Pons (tissue), 1 donor: ENCODE measurements around the gene HOOK2.

Source experiments
- DNase-seq: peaks from one replicate; pipeline ENCODE4 v3.0.0-alpha.2; 2016; ENCODE audit warnings: low spot score

The HOOK2 gene

DNA sequence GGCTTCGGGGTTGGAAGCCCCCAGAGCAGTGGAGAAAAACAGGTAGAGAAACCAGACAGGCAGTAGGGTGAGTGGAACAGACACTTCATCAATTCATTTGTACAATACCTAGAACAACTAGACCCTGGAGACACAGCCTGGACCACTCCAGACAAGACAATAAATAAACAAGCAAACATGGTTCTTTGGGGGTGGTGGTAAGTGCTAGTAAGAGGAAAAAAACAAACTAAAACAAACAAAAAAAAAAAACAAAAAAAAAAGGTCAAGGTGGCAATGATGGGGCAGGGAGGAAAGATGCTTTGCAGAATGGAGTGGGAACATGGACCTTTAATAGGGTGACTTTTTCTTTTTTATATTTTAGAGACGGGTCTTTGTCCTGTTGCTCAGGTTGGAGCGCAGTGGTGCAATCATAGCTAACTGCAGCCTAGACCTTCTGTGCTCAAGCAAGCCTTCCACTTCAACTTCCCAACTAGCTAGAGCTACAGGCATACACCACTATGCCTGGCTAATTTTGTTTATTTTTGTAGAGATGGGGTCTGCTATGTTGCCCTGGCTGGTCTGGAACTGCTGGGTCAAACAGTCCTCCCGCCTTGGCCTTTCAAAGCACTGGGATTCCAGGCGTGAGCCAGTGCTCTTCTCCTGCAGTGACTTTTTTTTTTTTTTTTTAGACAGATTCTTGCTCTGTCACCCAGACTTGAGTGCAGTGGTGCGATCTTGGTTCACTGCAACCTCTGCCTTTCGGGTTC, 19.0 kb upstream of the HOOK2 start:
- no peak for DNase-seq

GRCh38 chr19:12793290-12794195, 18.2 kb upstream of the HOOK2 start:
- peak; percentile 95 for DNase-seq

GRCh38 chr19:12792853-12793289, 17.5 kb upstream of the HOOK2 start:
- no peak for DNase-seq

- no peak for DNase-seq
Observed at GRCh38 chr19:12792051-12792852, 16.9 kb upstream of the HOOK2 start.

- DNase-seq: peak; percentile 97
Observed at GRCh38 chr19:12791345-12792050, 16.1 kb upstream of the HOOK2 start, which contains the start of gene JUNB. JUNB (plus strand) TSS chr19:12791486; CDS start chr19:12791772, 286 bp downstream.

DNA sequence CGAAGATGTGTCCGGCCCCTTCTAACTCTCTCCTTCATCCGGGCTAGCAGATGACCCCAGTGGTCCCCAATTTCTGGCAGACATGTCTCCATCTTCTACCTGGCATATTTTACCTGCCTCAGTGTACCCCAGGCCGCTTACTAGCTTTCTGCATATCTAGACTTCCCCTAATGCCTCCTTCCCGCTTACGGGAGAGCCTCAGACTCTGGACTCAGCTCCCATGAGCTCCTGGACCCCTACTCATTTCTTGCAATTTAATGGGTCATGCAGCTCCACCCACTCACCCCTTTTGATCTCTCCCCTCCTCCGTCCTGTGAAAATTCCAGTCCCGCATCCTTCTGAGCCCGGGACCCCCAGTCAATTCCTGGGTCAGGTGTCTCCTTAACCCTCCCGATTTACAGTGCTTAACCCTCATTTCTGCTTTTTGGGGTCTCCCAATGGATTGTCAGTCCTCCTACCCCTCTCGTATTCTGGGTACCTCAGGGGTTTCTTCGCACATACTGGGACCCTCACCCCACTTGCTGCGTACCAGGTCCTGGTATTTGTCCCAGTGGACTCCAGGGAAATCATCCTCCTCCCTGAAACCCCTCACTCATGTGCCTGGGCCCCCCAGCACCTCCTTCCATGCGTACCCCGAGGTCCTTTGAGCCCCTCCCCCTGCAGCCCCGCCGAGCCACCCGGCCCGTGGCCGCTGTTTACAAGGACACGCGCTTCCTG, 15.4 kb upstream of the HOOK2 start:
- DNase-seq: no peak

GRCh38 chr19:12789904-12790619, 14.7 kb upstream of the HOOK2 start:
- peak; percentile 91 for DNase-seq

GRCh38 chr19:12789098-12789903, 13.9 kb upstream of the HOOK2 start:
- no peak for DNase-seq

DNA sequence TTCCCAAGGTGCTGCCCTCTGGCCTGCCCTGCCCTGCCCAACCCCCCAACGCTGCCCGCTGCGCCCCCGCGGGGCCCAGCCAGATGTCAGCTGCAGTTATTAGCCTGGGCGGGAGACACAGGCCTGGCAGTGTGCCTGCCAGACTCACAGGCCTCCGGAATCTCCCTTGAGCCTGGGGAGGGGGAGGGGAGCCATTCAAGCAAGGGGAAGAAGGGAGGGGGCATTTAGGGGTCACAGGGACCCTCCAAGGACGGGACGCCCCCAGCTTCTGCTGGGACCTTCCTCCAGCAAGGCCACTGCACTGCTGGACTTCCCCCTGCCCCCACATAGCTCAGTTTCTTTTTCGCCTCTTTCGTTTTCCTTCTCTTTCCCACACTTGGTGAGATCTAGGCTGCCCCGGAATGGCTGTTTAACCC, 13.3 kb upstream of the HOOK2 start:
- DNase-seq: peak; percentile 74

- no peak for DNase-seq
Observed at GRCh38 chr19:12788042-12788681, 12.8 kb upstream of the HOOK2 start.

DNA sequence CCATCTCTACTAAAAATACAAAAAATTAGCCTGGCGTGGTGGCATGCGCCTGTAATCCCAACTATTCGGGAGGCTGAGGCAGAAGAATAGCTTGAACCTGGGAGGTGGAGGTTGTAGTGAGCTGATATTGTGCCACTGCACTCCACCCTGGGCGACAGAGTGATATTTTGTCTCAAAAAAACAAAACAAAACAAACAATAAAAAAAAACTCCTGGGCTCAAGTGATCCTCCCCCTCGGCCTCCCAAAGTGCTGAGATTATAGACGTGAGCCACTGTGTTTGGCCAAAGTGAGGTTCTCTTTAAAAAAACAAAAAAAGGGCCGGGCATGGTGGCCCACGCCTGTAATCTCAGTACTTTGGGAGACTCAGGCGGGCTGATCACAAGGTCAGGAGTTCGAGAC, 12.1 kb upstream of the HOOK2 start:
- DNase-seq: no peak

- no peak for DNase-seq
Observed at GRCh38 chr19:12786952-12787351, 11.6 kb upstream of the HOOK2 start.

GRCh38 chr19:12786141-12786870, 11.0 kb upstream of the HOOK2 start:
- peak; percentile 78 for DNase-seq

DNA sequence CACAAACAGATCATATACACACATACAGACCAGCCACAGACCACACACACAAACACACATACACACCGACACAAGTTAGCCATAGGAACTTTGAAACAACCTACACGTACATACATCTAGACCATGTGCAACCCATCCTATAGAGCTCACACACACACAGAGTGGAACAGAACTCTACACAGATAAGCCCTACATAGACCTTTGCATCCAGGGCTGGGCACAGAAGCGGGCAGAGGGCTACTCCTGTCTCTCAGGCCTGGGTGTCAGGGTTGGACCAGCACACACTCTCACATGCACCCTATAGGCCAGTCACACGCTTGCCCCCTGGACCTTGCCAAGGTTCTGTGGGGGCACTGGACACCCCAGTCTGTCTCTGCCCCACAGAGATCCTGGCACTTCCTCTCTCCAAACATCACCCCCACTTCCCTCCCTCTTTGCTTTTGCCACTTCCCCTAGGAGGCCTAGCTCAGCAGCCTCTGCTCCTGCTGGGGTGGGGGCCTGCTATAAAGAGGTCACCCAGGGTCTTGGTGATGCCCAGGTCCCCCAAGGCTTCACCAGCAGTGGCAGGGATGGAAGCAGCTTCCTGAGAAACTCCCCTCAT, 10.2 kb upstream of the HOOK2 start:
- peak; percentile 73 for DNase-seq

DNA sequence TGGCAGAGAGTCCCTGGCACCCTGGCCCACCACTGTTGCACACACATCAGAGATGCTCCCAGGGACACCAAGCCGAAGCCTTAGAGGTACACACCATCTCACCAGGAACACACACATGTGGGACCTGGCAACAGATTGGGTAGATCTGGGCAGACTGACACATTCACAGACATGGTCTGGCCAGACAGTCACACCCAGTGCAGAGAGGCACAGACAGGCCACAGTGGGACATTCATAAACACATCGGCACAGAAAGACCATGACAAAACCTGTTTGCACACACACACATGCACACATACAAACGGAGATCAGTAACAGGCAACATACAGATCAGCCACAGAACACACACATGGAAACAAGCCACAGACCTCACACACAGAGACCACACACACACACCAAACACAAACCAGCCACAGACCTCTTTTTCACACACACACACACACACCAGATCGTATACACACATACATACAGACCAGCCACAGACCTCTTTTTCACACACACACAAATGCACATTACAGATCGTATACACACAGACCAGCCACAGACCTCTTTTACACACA, 9.6 kb upstream of the HOOK2 start:
- no peak for DNase-seq

- no peak for DNase-seq
Observed at GRCh38 chr19:12784394-12784870, 9.1 kb upstream of the HOOK2 start.

DNA sequence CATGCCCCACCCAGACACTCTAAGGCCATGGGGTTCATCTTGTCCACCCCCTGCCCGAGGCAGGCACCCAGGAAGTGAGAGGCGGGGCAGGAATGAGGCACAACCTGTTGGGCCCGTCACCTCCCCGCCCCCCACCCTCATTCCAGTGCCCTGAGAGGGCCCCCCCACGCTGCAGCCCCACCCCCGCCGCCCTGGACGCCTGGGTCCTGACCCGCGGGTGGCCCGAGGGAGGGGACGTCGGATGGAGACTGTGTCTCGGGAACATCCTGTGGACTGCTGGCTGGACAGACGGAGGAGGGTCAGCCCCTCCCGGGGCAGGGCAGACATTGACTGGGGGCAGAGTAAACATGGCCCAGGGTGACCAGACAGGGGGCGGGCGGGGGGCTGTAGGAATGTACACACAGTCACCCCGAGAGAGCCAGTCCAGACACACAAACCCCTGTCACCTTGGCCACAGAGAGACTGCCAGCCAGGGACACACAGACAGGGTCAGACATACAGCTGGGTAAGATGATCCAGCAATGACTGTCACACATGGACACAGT, 8.6 kb upstream of the HOOK2 start:
- no peak for DNase-seq
